HFFc6 (cell line): ENCODE measurements around the gene MEX3D. TPM values are rescaled to one million over a fixed set of nuclear protein-coding genes. Genes with fewer than 3 reads are reported as not detected.

Source experiments
- DNase-seq: peaks from one replicate; pipeline ENCODE4 v3.0.0-alpha.2; 2018
- H3K27ac Mint-ChIP-seq: 2 replicates; pipeline ENCODE4 v1.8.0; 2020; ENCODE audit warnings: mild to moderate bottlenecking, mixed read lengths
- H3K27me3 Mint-ChIP-seq: 2 replicates; pipeline ENCODE4 v1.8.0; 2021; ENCODE audit warnings: mild to moderate bottlenecking, moderate library complexity, mixed read lengths; ENCODE audit not compliant: insufficient read depth
- H3K36me3 Mint-ChIP-seq: 2 replicates; pipeline ENCODE4 v1.8.0; 2021; ENCODE audit warnings: low read depth, mixed read lengths
- H3K4me1 Mint-ChIP-seq: 2 replicates; pipeline ENCODE4 v1.8.0; 2020; ENCODE audit warnings: low read depth, mixed read lengths
- H3K4me3 Mint-ChIP-seq: 2 replicates; pipeline ENCODE4 v1.8.0; 2020; ENCODE audit warnings: mild to moderate bottlenecking, moderate library complexity, mixed read lengths
- H3K9me3 Mint-ChIP-seq: 2 replicates; pipeline ENCODE4 v1.8.0; 2020; ENCODE audit warnings: mild to moderate bottlenecking, mixed read lengths
- total RNA-seq, 6 experiments: library from RNA; stranded (reverse); fragmentation: NEBNext Ultra II Directional; extraction: Animal tissue kit (Norgen Biotek cat#: 25700); gene quantifications; 2 replicates in 1 of 6; 3 replicates in 5 of 6; pipeline ENCODE4 v1.2.3, GENCODE V29; 2021
- TF ChIP-seq, protein P1 (sequence below): fragments of 200-600 bp; sonication (generic); IDR thresholded peaks from 2 replicates; pipeline ENCODE4 v1.5.0; 2021; ENCODE audit warnings: antibody characterized with exemption, mild to moderate bottlenecking

Gene MEX3D
- total RNA-seq, 6 experiments from 2014 or later, result 28.6 to 36.7 (median 31.4) TPM

DNA sequence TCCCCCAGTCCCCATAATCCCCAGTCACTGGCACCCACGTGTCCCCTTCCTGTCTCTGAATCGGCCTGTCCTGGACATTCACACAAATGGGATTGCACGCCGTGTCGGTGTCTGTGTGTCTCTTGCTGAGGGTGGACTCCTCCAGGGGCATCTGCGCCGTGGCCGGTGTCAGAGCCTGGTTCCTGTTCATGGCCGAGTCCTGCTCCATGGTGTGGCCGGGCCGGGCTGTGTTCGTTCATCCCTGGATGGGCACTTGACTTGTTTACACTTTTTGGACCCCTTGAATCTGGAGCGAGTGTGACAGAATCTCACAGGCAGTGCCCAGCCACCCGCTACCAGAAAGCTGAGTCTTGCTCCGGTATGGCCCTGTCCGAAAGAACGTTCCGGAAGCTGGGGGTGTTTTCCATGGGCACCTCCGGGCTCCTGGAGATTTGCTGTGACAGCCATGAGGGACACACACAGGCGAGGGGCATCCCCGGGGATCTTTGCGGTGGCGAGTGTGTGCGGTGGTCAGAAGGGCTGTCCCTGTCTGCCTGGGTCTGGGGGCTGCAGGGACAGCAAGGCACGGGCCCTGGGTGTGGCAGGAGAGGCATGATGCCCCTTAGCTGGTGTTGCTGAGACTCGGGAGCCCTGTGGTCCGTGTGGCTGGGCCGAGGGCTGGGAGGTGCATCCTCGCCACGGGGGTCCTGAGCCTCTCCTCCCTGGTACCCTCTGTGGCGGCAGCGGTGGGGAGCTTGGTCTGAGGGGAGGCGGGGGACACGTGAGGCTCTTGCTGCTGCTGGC lies 6.4 kb upstream of the MEX3D start:
- no peak overlapping the region for H3K27ac Mint-ChIP-seq
- peaks cover 3% of the 10 kb centered on the region for H3K27me3 Mint-ChIP-seq
- TF ChIP-seq, protein P1, sequence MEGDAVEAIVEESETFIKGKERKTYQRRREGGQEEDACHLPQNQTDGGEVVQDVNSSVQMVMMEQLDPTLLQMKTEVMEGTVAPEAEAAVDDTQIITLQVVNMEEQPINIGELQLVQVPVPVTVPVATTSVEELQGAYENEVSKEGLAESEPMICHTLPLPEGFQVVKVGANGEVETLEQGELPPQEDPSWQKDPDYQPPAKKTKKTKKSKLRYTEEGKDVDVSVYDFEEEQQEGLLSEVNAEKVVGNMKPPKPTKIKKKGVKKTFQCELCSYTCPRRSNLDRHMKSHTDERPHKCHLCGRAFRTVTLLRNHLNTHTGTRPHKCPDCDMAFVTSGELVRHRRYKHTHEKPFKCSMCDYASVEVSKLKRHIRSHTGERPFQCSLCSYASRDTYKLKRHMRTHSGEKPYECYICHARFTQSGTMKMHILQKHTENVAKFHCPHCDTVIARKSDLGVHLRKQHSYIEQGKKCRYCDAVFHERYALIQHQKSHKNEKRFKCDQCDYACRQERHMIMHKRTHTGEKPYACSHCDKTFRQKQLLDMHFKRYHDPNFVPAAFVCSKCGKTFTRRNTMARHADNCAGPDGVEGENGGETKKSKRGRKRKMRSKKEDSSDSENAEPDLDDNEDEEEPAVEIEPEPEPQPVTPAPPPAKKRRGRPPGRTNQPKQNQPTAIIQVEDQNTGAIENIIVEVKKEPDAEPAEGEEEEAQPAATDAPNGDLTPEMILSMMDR, result no peak
- 0 out of 2 replicates have a peak, but pooled peaks cover 2% of the 10 kb centered on the region for H3K36me3 Mint-ChIP-seq
- no peaks in the 10 kb centered on the region for H3K9me3 Mint-ChIP-seq
- DNase-seq, result no peak
- peaks cover 7% of the 10 kb centered on the region for H3K4me1 Mint-ChIP-seq
- H3K4me3 Mint-ChIP-seq, result no peak overlapping the region

DNA sequence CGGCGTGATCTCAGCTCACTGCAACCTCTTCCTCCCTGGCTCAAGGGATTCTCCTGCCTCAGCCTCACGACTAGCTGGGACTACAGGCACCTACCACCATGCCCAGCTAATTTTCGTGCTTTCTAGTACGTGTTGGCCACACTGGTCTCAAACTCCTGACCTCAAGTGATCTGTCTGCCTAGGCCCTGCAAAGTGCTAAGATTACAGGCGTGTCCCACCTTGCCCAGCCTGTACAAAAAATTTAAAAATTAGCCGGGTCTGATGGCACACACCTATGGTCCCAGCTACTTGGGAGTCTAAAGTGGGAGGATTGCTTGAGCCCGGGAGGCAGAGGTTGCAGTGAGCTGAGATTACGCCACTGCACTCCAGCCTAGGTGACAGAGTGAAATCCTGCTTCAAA lies 4.7 kb upstream of the MEX3D start:
- Mint-ChIP-seq H3K9me3 (no peaks in the 10 kb centered on the region), H3K36me3 (no peaks in the 10 kb centered on the region), H3K27ac (no peak overlapping the region), H3K27me3 (peaks cover 3% of the 10 kb centered on the region), H3K4me3 (no peak overlapping the region), H3K4me1 (peaks cover 7% of the 10 kb centered on the region)
- DNase-seq, result no peak
- TF ChIP-seq, protein P1, result no peak

DNA sequence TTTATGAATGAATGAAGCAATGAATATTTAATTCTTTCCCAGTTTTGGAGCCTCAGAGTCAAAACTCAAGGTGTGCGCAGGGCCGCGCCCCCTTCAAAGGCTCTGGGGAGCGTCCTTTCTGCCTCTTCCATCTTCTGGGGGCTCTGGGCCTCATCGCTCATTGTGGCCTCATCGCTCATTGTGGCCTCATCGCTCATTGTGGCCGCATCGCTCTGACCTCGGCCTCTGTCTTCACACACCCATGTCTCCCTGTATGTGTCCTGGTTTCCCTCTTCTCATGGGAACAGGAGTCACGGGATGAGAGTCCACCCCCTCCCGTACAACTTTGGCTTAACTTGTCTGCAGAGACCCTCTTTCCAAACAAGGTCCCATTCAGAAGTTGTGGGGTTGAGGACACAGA lies 3.2 kb upstream of the MEX3D start:
- no peak for DNase-seq
- peaks cover 3% of the 10 kb centered on the region for H3K27me3 Mint-ChIP-seq
- H3K4me3 Mint-ChIP-seq, result no peak overlapping the region
- H3K27ac Mint-ChIP-seq, result no peak overlapping the region
- H3K9me3 Mint-ChIP-seq, result no peaks in the 10 kb centered on the region
- H3K36me3 Mint-ChIP-seq, result no peaks in the 10 kb centered on the region
- peaks cover 7% of the 10 kb centered on the region for H3K4me1 Mint-ChIP-seq
- TF ChIP-seq, protein P1, result no peak

DNA sequence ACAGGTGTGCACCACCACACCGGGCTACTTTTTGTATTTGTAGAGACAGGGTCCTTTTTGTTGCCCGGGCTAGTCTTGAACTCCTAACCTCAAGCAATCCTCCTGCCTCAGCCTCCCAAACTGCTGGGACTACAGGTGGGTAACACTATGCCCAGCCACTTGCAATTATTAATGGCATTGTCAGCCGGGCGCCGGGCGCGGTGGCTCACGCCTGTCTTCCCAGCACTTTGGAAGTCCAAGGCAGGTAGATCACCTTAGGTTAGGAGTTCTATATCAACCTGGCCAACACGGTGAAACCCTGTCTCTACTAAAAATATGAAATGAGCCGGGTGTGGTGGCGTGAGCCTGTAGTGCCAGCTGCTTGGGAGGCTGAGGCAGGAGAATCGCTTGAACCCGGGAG lies 2.7 kb upstream of the MEX3D start:
- H3K27ac Mint-ChIP-seq, result no peak overlapping the region
- no peak for DNase-seq
- H3K27me3 Mint-ChIP-seq, result peaks cover 3% of the 10 kb centered on the region
- TF ChIP-seq, protein P1, result no peak
- peaks cover 7% of the 10 kb centered on the region for H3K4me1 Mint-ChIP-seq
- no peaks in the 10 kb centered on the region for H3K9me3 Mint-ChIP-seq
- H3K4me3 Mint-ChIP-seq, result no peak overlapping the region
- H3K36me3 Mint-ChIP-seq, result no peaks in the 10 kb centered on the region

DNA sequence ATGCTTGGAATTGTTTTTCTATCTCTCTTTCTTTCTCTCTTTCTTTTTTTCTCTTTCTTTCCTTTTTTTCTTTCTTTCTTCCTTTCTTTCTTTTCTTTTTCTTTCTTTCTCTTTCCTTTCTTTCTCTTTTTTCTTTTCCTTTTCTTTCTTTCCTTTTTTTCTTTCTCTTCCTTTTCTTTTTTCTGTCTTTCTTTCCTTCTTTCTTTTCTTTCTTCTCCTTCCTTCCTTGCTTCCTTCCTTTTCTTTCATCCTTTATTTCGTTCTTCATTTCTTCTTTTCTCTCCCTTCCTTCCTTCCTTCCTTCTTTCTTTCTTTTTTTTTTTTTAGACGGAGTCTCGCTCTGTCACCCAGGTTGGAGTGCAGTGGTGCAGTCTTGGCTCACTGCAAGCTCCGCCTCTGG lies 1.9 kb upstream of the MEX3D start:
- H3K9me3 Mint-ChIP-seq, result no peaks in the 10 kb centered on the region
- H3K27ac Mint-ChIP-seq, result no peak overlapping the region
- peaks cover 3% of the 10 kb centered on the region for H3K27me3 Mint-ChIP-seq
- H3K4me1 Mint-ChIP-seq, result peaks cover 7% of the 10 kb centered on the region
- DNase-seq, result no peak
- H3K36me3 Mint-ChIP-seq, result no peaks in the 10 kb centered on the region
- TF ChIP-seq, protein P1, result no peak
- no peak overlapping the region for H3K4me3 Mint-ChIP-seq
